Esophagus muscularis mucosa (tissue), 3 donors: ENCODE measurements around the gene APOF.

Source experiments
- POLR2A ChIP-seq: fragments of 450-650 bp; IDR thresholded peaks from one replicate; pipeline ENCODE4 v1.6.1; 2017; ENCODE audit warnings: antibody characterized with exemption, moderate library complexity, mild to moderate bottlenecking, low read depth
- TF ChIP-seq, protein P1 (sequence below), 3 experiments: fragments of 200-600 bp in 2 of 3; fragments of 450-650 bp in 1 of 3; sonication (generic) in 2 of 3; IDR thresholded peaks; one replicate each; pipeline ENCODE4 v1.5.1; 2017 to 2019; ENCODE audit warnings: antibody characterized with exemption in 3 of 3, mild to moderate bottlenecking in 2 of 3, moderate library complexity in 1 of 3

DNA sequence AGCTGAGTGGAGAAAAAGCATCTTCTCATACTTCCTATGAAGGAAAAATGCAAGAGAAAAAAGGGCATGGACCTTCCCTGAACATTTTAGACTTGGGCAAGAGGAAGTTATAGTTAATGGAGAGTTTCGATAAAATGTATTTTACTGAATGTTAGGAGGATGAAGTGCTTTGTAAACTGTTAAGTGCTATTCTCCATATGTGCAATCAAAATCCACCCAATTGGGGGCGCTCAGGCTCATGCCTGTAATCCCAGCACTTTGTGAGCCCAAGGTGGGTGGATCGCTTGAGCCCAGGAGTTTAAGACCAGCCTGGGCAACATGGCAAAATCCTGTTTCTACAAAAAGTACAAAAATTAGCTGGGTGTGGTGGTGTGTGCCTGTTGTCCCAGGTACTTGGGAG, 45.0 kb downstream of the APOF start:
- TF ChIP-seq, protein P1, sequence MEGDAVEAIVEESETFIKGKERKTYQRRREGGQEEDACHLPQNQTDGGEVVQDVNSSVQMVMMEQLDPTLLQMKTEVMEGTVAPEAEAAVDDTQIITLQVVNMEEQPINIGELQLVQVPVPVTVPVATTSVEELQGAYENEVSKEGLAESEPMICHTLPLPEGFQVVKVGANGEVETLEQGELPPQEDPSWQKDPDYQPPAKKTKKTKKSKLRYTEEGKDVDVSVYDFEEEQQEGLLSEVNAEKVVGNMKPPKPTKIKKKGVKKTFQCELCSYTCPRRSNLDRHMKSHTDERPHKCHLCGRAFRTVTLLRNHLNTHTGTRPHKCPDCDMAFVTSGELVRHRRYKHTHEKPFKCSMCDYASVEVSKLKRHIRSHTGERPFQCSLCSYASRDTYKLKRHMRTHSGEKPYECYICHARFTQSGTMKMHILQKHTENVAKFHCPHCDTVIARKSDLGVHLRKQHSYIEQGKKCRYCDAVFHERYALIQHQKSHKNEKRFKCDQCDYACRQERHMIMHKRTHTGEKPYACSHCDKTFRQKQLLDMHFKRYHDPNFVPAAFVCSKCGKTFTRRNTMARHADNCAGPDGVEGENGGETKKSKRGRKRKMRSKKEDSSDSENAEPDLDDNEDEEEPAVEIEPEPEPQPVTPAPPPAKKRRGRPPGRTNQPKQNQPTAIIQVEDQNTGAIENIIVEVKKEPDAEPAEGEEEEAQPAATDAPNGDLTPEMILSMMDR (IDR thresholded peaks at IDR 0.05): no peak
- TF ChIP-seq POLR2A: no peak
